Measurements from ENCODE around the gene NES. TPM values are rescaled to one million over a fixed set of nuclear protein-coding genes. Genes with fewer than 3 reads are reported as not detected.

NES gene
- total and polyA plus RNA-seq, 2 of the 8 experiments (the other 6 are each of a cell fraction or from before 2014, with no cell fraction given), result 13.3 to 135 TPM

DNA sequence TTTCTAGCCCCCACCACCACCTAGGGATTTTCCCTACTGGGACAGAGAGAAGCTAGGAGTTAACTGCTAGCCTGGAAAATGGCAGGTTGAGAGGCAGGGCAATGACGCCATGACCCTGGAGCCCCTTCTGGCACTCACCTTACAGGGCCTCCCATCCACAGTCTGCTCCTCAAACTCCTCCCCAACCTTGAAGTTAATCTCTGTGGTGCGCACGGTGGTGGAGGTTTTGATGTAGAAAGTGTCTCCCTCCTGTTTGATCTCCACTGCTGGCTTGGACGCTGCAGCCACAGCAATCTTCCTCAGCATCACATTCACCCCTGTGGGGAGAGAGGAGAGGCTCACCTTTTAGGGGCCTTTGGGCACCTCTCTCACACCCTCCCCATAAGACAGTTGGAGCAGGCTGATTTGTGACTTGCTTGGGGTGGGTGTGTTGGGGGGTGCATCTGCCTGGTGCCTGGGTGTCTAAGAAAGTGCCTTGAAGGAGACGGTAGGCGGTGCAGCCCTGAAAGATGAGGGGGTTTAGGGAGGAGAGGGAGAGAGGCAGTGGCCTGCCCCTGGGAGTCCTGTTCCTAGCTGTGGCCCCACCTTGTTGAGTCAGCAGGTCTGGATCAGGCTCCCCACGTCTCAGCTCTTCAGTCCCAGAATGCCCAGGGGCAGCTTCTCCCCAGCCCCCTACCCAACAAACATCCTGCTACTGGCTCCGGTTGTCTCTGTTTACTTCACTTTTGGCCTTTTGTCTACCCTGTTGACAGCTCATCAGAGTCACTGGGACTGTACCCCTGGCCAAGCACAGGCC lies 23.7 kb upstream of the NES start (continued):
- TF ChIP-seq USF2 (IDR thresholded peaks at IDR 0.05; ENCODE audit: low read length), result no peak
